PC-3 (cell line): Measurements from ENCODE around the gene SP7.

Experiments
- EZH2 ChIP-seq: fragments of 300-600 bp; sonication (generic); IDR thresholded peaks from one replicate; pipeline ENCODE4 v1.6.1; 2017; ENCODE audit warnings: antibody characterized with exemption, mild to moderate bottlenecking, low read length; ENCODE audit not compliant: unreplicated experiment
- TF ChIP-seq, protein P1 (sequence below): fragments of 300-600 bp; sonication (generic); conservative IDR thresholded peaks from 2 replicates; pipeline ENCODE4 v1.5.1; 2017; ENCODE audit warnings: antibody characterized with exemption, low read depth, mild to moderate bottlenecking, low read length

DNA sequence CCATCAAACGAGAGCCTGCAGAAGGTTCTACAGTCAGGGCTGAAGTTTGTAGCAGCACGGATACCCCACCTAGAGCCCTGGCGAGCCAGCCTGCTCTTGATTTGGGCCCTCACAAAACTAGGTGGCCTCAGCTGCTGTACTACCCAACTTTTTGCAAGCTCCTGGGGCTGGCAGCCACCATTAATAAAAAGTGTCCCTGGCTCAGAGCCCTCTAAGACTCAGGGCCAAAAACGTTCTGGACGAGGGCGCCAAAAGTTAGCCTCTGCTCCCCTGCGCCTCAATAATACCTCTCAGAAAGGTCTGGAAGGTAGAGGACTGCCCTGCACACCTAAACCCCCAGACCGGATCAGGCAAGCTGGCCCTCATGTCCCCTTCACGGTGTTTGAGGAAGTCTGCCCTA lies 49.7 kb downstream of the SP7 start:
- TF ChIP-seq, protein P1, sequence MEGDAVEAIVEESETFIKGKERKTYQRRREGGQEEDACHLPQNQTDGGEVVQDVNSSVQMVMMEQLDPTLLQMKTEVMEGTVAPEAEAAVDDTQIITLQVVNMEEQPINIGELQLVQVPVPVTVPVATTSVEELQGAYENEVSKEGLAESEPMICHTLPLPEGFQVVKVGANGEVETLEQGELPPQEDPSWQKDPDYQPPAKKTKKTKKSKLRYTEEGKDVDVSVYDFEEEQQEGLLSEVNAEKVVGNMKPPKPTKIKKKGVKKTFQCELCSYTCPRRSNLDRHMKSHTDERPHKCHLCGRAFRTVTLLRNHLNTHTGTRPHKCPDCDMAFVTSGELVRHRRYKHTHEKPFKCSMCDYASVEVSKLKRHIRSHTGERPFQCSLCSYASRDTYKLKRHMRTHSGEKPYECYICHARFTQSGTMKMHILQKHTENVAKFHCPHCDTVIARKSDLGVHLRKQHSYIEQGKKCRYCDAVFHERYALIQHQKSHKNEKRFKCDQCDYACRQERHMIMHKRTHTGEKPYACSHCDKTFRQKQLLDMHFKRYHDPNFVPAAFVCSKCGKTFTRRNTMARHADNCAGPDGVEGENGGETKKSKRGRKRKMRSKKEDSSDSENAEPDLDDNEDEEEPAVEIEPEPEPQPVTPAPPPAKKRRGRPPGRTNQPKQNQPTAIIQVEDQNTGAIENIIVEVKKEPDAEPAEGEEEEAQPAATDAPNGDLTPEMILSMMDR = no peak
- no peak for TF ChIP-seq EZH2
